Ureter (tissue), 1 donor: Measurements from ENCODE around the gene AKT1S1. TPM values are rescaled to one million over a fixed set of nuclear protein-coding genes. Genes with fewer than 3 reads are reported as not detected.

Source experiments
- DNase-seq: peaks from one replicate; pipeline ENCODE4 v3.0.0-alpha.2; 2020; ENCODE audit warnings: low spot score
- total RNA-seq: library from RNA; stranded (reverse); gene quantifications from one replicate; pipeline ENCODE4 v1.2.4, GENCODE V29; 2023
- donor health status: DM: yes; HTN: yes; CAD: no.

Gene AKT1S1
- total RNA-seq, 1 donor from 2014 or later, result 32.8 TPM

DNA sequence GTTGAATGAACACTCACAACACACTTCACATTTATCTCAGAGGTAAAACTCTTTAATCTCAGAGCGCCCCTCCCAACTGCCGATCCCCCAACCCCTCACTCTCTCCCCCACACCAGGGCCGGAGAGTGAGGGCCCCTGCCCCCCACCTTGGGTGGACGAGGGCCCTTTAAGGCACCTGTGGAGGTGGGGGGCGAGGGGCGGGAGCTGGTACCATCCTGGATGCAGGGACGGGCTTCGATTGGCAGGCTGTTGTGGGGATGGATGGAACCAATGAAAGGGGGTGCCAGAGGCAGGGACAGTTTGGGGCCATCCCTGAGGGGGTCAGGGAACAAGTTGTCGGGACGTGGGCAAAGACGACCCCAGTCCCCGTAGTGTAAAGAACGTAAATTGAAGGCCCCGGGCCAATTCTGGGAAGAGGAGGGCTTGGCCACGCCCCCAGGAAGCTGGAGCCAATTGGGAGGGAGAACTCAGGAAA lies 8.1 kb downstream of the AKT1S1 start:
- no peak for DNase-seq

DNA sequence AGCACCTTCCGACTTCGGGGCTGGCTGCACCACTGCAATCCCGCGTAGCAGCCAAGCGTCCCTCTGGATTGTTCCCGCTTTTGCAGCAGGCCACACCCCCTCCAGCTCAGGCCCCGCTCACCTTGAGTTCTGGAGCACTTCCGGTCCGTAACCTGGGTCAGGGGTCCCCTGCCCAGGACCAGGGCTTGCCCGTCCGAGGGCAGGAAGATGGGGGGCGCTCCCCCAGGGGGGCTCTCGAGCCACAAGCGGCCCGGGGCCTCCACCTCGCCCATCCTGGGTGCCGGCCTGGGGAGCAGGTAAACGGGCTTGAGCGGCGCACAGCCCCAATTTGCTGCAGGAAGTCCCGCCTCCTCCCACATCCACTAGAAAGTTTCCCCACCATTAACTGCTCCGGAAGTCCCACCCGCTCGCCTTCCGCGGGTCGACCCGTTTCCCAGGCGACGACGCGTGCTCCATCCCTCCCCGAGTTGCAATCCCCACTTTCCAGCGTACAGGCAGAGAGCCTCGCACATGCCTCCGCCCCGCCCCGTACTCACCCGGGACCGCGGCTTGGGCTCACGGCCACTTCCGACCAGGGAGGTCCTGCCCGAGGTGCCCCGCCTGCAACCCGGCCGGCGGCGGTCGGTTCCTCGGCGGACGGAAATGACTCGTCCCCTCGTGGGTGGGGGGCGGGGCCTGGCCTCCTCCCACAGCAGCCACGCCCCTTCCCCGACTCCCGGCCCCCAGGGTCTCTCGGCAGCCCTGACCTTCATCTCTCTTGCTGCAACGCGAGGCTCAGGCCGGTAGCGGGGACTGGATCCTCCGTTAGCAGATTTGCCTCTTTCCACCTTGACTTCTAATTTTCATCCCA lies 10.0 kb downstream of the AKT1S1 start, which contains the start of gene PNKP:
TSS of gene PNKP (minus strand) at position 644 of the 850 bp plus-strand sequence. CDS start at position 272, 372 bp downstream.
- peak; percentile 94 for DNase-seq

DNA sequence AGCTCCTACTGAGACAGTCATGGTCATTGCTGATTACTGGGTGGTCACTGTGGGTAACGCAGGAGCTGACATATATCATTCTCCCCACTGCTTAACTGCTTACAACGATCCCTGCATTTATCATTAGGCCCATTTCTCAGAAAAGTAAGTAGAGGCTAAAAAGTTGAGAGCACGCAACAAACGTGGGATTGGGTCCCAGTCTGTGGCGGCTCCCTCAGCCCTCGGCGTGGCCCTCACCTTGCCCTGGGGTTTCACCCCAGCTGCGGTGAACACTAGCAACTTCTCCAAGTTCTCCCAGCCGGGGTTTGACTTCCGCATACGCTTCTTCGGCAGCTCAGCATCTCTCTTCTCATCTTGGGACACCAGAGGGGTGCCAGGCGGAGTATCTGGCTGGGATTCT lies 12.3 kb downstream of the AKT1S1 start:
- DNase-seq, result no peak

GRCh38 chr19:49863935-49864320 lies 13.2 kb downstream of the AKT1S1 start:
- DNase-seq, result no peak

DNA sequence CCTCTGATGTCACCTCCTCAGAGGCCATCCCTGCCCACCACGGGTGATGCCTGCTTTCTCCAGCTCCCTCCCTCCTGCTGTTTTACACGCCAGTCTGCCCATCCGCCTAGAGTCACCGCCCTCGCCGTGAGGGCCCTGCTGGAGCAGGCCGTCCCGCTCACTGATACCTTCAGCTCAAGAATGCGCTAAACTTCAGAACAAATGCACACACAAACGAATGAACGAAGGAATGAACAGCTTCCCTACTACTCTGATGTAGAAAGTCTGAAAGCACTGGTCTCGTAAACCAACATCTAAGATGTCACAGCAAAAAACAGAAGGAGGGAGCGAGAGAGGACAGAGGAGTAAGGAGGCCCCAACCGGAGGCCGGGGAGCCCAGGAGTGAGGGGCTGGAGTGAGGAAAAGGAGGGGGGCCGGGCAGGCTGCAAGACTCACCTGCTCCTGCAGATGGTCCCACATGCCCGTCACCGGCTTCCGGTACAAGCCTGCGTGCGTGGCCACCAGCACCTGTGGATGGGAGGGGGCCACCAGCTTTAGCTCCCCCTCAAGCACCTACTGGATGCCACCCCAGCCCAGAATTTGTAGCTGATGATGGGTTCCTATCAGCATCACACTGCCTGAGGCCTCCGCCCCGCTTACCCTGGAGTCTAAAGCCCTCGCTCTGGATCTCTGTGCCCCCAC lies 13.8 kb downstream of the AKT1S1 start:
- peak; percentile 42 for DNase-seq

- DNase-seq, result no peak
These were observed 14.5 kb downstream of the AKT1S1 start for GRCh38 chr19:49862391-49863253.

DNA sequence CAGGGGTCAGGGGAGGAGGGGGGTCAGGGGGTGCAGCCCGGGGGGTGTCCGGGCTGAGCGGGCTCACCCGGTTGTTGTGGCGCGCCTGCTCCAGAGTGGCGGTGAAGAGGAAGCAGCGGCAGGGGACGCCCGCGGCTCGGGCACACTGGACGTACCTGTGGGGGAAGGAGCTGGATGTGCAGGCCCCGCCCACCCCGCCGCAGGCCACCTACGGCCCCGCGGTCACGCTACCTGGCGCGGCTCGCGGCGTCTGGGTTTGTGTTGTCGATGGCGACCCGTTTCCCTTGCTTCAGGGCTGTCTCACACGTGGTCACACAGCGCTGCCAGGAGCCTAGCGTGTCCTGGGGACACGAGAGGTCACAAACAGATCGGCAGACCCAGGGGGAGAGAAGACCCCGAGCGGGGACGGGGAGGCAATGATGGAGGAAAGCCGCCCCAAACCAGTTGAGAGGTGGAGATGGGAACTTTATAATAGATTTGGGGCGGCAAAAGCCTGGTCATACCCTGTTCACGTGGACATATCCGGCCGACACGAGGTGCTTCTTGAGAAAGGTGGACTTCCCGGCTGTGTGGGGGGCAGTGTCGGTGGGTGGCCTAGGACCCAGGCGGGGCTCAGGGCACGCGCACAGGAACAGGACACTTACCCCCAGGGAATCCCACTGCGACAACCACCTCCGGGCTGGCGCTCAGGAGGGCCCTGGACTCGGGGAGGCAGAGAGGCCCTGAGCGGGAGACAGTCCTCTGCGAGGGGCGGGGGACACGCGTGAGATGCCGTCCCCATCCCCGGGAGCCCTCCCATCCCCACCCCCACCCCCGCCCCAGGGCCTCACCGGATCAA lies 15.4 kb downstream of the AKT1S1 start:
- DNase-seq, result no peak

DNA sequence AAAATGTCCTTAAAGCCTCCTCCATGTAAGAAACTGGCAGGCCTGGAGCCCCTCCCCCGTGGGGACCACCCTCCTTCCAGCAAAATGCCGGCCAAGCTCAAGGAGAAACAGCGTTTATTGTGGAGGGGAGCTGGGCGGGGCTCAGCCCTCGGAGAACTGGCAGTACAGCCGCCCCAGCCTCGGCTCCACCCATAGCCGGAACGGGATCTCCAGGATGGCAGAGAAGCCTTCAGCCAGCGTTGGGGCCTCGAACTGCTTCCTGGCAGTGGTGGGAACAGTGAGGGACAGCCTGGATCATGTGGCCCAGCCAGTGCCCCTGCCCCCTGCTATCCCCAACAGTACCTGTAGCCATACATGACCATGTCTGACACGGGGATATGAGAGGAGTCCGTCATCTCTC lies 16.0 kb downstream of the AKT1S1 start:
- DNase-seq, result peak; percentile 61

DNA sequence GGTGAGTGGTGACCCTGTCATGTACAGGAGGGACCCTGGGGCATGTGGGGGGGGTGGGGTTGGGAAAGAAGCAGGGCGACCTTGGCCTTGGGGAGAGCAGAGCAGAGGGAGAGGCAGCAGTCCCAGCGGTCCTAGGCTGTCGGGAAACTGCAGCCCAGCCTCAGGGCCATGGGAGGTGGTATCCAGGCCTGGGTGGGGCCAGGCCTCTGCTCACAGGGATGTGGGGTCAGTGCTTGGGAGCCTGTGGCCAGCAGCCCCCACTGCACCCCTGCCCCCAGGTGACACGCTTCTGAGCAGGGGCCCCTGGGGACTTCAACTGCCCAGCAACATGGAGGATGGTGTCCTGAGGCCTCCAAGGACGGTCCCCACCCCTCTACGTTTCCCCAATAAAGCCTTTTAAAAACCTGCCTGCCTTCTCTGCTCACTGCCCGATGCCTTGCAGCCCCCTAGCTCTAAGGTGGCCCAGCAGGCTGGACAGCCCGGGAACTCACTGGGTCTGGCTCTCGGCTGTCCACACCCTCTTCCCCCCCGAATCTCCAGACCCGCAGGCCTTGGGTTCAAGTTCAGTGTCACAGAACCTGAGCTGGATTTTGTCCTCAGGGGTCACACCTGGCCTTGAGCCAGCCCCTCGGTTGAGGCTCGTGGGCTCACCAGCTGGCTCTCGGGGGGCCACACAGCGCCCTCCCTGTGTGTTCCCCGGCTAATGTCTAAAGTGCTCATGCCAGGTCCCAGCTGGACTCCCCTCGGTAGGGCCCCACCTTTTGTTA lies 16.6 kb downstream of the AKT1S1 start:
- peak; percentile 42 for DNase-seq

- DNase-seq, result peak; percentile 42
These were observed 17.3 kb downstream of the AKT1S1 start for GRCh38 chr19:49859682-49860335.

GRCh38 chr19:49858088-49858985 lies 18.8 kb downstream of the AKT1S1 start:
- DNase-seq, result no peak

GRCh38 chr19:49857838-49858087 lies 19.4 kb downstream of the AKT1S1 start:
- no peak for DNase-seq

GRCh38 chr19:49857061-49857837 lies 19.9 kb downstream of the AKT1S1 start:
- no peak for DNase-seq

DNA sequence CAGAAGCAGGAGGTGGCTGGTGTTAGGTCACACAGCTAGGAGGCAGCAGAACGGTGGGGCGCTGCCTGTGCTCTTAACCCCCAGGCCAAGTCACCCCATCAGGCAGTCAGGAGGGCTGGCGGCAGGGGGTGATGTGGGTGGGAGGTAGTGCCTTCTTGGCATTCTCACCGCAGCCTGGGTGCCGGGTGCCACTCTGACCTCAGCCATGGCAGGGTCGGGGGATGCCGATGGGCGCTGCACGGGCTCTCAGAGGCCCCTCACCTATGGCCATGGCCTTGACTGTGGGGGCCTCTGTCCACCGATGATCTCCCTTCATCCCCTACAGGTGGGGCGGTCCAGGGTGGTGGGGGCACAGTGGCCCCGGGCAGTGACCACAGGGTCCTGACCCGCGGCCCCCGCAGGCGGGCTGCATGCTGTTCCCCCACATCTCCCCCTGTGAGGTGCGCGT lies 20.6 kb downstream of the AKT1S1 start:
- DNase-seq, result no peak

DNA sequence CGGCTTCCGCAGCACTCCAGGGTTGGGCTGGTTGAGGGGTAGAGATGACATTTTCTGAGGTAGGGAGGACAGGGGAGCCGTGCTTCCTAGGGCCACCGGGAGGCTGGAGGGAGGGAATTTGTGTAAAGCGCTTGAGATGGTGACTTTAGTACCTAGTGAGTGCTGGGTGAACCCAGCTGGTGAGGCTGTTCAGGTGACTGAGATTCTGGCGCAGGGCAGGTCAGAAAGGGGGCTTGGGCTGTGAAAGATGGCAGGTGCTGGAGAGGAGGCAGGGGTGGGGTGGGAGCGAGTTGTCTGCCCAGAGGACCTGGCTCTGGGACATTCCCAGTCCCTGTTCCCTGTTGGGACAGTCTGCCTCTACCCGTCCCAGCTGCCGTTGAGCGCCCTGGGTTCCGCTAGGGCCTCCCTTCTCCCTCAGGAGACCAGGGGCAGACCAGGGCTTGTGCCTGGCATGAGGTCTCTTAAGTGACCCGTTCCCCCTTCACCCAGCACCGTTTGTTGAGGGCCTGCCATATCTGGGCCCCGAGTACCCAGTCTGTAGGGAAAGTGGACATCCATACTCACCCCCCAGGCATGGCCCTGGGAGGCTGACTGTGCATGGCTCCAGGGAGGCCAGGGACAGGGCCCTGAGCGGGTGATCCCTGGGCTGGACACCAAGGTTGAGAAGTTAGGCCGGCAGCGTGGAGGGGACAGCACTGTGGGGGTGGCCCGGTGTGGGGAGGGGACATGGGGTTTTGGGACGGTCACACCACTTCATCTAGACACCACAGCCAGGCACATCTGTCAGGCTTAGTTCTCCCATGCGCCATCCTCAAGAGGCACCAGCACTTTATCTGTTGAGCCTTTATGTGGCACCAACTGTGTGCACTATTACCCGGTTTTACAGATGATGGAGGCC lies 21.2 kb downstream of the AKT1S1 start:
- DNase-seq, result no peak

- DNase-seq, result no peak
These were observed 21.9 kb downstream of the AKT1S1 start for GRCh38 chr19:49855277-49855675.
